Mucosa of descending colon (tissue), 3 donors: ENCODE data around the gene CDK2. TPM values are rescaled to one million over a fixed set of nuclear protein-coding genes. Genes with fewer than 3 reads are reported as not detected.
"Not testable (repeated sequence)": the region's sequence is repeated elsewhere in the genome, so short reads cannot be mapped to it uniquely, and the experiment has no call there.

ENCODE experiments used
- ATAC-seq: fragments of 200-7000 bp; cut with Tn5 transposase; one replicate; pipeline ENCODE4 v1.9.1; 2020; ENCODE audit warnings: mild to moderate bottlenecking, moderate library complexity
- DNase-seq, 3 donors: peaks; one replicate each; pipeline ENCODE4 v3.0.0-alpha.2; 2020
- H3K36me3 ChIP-seq: fragments of 200-600 bp; one replicate; pipeline ENCODE4 v1.8.0; 2021; ENCODE audit warnings: low read depth, mild to moderate bottlenecking
- H3K4me1 ChIP-seq: fragments of 200-600 bp; one replicate; pipeline ENCODE4 v1.8.0; 2021; ENCODE audit warnings: low read depth, mild to moderate bottlenecking
- H3K4me3 ChIP-seq: fragments of 200-600 bp; one replicate; pipeline ENCODE4 v1.8.0; 2021; ENCODE audit warnings: mild to moderate bottlenecking
- H3K9me3 ChIP-seq: fragments of 200-600 bp; one replicate; pipeline ENCODE4 v1.8.0; 2021; ENCODE audit warnings: mild to moderate bottlenecking
- CTCF ChIP-seq: fragments of 200-600 bp; IDR thresholded peaks from one replicate; pipeline ENCODE4 v1.8.0; 2022; ENCODE audit warnings: antibody characterized with exemption, mild to moderate bottlenecking
- intact Hi-C, 2 donors: fragments of 100-400 bp; cut with DNase I in 1 of 2; cut with micrococcal nuclease in 1 of 2; formaldehyde crosslinking; loops; one replicate each; pipeline versions ENCODE4 v1.11.0 to v1.11.1; 2022; cut with DNase I, micrococcal nuclease
- long read RNA-seq, 2 donors: library from polyadenylated mRNA; unstranded; transcript quantifications; one replicate each; pipeline ENCODE4 v2.0.0, GENCODE V29; 2019 to 2021
- total RNA-seq, 3 donors: library from RNA; stranded (reverse); fragmentation: NEBNext Ultra II Directional in 2 of 3; extraction: Animal tissue kit (Norgen Biotek cat#: 25700) in 2 of 3; gene quantifications; one replicate each; pipeline versions ENCODE4 v1.2.1 to v1.2.4, GENCODE V29; 2021 to 2023
- donor health status: DM: no; HTN: no; CAD: no; lungs with moderate emphysema.
- donor health status: DM: no; HTN: no; CAD: no.
- donor health status: DM: no; HTN: yes; CAD: no.

Gene CDK2
- 10 to 100 TPM; 17.1 to 22.1 (median 20.8) TPM for total RNA-seq
- long read RNA-seq, donor 1, transcript CDK2-201 (7 exons, 2,296 nt): major isoform, 14 of 18 reads
- long read RNA-seq, donor 1, partial matches to known transcripts: 0 of 18 reads
- long read RNA-seq, donor 1, other reads (novel, unspliced or antisense): 2 of 18 reads
- long read RNA-seq, donor 2, partial matches to known transcripts: 0 of 3 reads
- long read RNA-seq, donor 2, other reads (novel, unspliced or antisense): 1 of 3 reads

- TF ChIP-seq CTCF: no peak
- intact Hi-C loops: no loop called here
- H3K9me3 ChIP-seq: no peaks in the 10 kb centered on the region
- H3K36me3 ChIP-seq: no peaks in the 10 kb centered on the region
- ATAC-seq: peak; percentile 99
- peak within 1 kb of the TSS; percentile 45 for H3K4me3 ChIP-seq
- peaks cover 5% of the 10 kb centered on the region for H3K4me1 ChIP-seq
- DNase-seq: peak; percentile 95 to 98 (median 97)
Observed at GRCh38 chr12:55966408-55967281, at the start of gene CDK2. Gene CDK2 (plus strand): TSS chr12:55966830. CDS start chr12:55967009, 179 bp downstream.

- H3K4me3 ChIP-seq, intact Hi-C loops, DNase-seq, H3K36me3 ChIP-seq, H3K4me1 ChIP-seq, H3K9me3 ChIP-seq: not testable (repeated sequence)
- peak; percentile 74 for ATAC-seq
Observed at GRCh38 chr12:55919032-55919431, 47.6 kb upstream of the CDK2 start.

- no peak for DNase-seq
- Histone ChIP-seq H3K36me3 (no peaks in the 10 kb centered on the region), H3K4me3 (no peak overlapping the region), H3K4me1 (peaks cover 10% of the 10 kb centered on the region), H3K9me3 (no peaks in the 10 kb centered on the region)
- intact Hi-C loops: no loop called here
- no peak for TF ChIP-seq CTCF
- no peak for ATAC-seq
Observed at GRCh38 chr12:55922126-55922525, 44.5 kb upstream of the CDK2 start.

GRCh38 chr12:55923648-55924047, 43.0 kb upstream of the CDK2 start:
- H3K9me3 ChIP-seq, H3K4me3 ChIP-seq, H3K36me3 ChIP-seq, ATAC-seq, DNase-seq, intact Hi-C loops: not testable (repeated sequence)
- peaks cover 11% of the 10 kb centered on the region for H3K4me1 ChIP-seq

- intact Hi-C loops: no loop called here
- TF ChIP-seq CTCF: no peak
- no peak for DNase-seq
Observed at GRCh38 chr12:55925371-55925770, 41.3 kb upstream of the CDK2 start.

GRCh38 chr12:55925870-55926737, 40.5 kb upstream of the CDK2 start:
- Histone ChIP-seq H3K36me3 (no peaks in the 10 kb centered on the region), H3K9me3 (no peaks in the 10 kb centered on the region), H3K4me1 (peaks cover 36% of the 10 kb centered on the region), H3K4me3 (peak overlapping the region; percentile 87)
- DNase-seq (peak in 1 of 3 donors; percentile 10), ATAC-seq (no peak)
- no peak for TF ChIP-seq CTCF
- intact Hi-C loops: no loop called here

More at GRCh38 chr12:55925371-55925770, 41.3 kb upstream of the CDK2 start:
- peaks cover 29% of the 10 kb centered on the region for H3K4me1 ChIP-seq
- no peaks in the 10 kb centered on the region for H3K36me3 ChIP-seq
- H3K4me3 ChIP-seq: no peak overlapping the region
- H3K9me3 ChIP-seq: no peaks in the 10 kb centered on the region
- no peak for ATAC-seq
